NCI-H146 treated with DMSO at 0.1 percent for 48 hours (cell line): ENCODE results near the gene SCAMP4.

Experiments used
- DNase-seq: peaks from one replicate; lab custom pipeline; 2025; ENCODE audit not compliant: unreplicated experiment; lab: John Stamatoyannopoulos, UW

Gene SCAMP4, protein sequence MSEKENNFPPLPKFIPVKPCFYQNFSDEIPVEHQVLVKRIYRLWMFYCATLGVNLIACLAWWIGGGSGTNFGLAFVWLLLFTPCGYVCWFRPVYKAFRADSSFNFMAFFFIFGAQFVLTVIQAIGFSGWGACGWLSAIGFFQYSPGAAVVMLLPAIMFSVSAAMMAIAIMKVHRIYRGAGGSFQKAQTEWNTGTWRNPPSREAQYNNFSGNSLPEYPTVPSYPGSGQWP

DNA sequence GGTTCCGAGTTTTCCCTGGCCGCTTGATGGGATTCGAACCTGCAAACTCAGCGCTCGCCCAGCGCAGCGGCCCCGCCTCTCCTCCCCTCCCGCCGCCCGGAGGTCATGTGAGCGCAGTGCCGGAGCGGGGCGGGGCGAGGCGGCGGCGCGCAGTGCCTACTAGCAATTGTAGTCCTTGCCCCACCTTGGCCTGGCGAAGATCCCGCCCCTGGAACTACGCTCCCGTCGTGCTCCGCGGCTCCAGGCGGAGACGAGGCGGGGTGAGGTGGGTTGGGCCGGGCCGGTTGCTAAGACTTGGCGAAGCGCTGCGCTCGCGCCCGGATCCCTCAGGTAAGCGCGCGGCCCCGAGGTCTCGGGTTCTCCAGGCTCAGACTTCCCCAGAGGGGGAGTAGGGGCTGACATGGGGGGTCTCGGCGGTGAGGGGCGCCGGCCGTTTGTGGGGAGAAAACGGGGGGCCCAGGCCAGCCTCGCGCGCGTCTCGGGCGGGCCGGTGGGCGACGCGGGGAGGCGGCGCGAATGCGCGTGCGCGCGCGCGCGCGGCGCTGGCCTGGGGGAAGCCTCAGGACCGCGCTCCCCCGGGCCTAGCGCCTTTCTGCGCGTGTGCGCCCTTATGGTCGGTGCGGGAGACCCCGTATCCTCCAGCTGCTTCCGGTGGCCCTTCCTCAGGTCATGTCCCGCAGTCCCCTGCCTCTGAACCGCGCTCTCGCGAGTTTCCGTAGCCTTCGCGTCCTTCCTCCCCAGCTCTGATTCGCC, at the start of gene SCAMP4, which contains the start of gene ADAT3:
Gene SCAMP4 (plus strand): TSS at position 290 of the 753 bp plus-strand sequence. CDS start 9,621 bp downstream, outside the sequence.
Gene ADAT3 (plus strand): TSS at position 290 of the 753 bp plus-strand sequence. CDS start 6,649 bp downstream, outside the sequence.
- peak; percentile 82 for DNase-seq

DNA sequence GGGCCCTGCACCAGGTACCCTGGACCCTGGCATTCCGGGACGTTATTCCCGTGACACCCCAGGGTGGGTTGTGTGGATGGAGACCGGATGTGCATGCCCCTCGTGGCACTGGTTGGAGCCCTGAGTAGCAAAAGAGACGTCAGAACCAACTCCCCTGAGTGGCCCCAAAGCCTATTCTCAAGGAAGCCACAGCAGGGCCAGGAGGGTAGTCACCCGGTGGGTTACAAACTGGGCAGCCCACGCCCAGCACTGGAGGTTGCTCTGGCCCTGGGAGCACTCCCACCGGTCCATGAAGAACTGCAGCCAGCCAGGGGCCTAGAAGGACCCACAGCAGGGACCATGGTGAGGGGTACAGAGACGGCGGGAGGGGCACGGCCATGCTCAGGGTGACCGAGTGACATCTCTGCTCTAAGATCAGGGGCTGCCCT, 49.4 kb upstream of the SCAMP4 start:
- no peak for DNase-seq

DNA sequence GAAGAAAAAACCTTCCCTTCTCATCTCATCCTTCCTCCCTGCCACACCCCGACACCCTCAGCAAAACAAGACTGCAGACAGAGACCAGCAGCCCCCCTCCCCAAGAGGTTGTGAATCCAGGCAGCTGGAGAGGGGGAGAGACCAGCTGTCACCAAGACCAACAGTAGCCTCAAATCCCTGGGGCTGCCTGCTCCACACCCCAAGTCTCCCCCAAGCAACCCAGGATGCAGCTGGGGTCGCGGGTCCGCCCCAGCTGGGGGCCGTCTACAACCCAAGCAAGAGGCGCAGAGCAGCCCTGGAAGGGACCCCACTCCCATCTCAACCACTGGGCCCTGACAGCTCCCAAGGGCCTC, 48.9 kb upstream of the SCAMP4 start:
- DNase-seq: no peak

DNA sequence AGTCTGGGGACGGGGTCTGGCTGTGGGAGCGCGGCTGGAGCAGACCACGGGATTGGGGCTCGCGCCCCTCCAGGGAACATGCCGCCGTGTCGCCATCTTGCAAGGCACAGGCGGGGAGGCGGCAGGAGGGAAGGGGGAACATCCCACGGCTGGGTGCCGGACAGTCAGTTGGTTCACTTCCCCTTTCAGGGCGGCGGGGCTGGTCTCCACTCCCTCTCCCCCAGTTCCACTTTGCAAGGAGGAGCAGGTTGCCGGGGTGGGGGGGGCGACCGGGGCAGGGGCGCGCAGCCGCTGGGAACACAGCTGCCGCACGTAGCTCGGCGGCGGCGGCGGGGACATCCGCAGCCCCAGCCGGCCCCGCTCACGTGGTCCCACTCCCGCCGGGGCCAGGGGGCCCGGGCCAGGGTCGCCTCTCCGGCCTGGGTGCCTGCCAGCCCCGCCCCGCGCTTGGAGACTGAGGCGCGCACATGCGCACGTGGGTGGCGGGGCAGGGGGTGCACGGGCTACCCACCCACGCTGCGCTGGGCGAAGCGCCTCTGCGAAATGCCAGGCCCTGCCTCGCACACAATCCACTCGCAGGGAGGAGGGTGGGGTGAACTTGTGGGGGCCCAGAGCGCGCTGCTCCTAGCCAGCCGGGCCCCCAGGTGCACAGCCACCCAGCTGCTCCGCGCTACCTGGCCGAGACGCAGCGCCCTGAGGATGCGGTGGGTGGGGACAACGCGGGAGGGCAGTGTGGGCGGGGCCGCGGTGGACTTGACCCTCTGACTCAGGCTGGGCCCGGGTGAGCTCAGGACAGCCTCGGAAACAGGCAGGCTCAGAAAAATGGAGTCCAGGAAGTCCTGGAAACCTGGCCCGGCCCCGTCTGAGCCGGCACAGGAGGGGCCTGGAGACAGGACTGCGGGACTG, 48.2 kb upstream of the SCAMP4 start:
- no peak for DNase-seq

DNA sequence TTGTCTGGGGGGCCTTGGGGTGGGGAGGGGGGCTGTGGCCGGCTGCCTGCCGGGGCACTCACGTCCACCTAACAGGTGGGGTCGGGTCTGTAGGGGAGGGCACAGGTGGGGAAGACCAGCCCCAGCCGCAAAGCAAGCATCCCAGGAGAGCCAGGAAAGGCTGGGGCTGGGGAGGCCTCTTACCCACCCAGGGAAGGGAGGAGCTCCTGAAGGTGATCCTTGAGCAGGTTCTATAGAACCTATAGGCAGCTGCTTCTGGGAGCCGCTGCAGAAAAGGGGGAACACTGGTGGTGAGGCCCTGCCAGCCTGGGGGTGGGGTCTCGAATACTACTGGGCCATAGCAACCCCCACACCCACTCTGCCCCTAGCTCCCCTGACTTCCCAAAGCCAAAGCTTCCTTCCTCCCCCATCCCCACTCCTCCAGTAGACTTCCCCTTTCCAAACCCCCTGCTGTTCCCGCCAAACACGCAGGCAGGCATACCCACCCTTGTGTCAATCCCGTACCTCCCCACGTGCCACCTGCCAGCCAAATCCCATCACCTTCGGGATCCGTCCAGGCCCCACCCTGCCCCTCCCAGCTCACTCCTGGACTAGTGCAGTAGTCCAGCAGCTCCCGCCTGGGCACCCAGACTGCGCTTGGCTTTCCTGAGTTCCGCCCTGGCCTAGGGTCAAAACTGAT, 47.4 kb upstream of the SCAMP4 start:
- no peak for DNase-seq

DNA sequence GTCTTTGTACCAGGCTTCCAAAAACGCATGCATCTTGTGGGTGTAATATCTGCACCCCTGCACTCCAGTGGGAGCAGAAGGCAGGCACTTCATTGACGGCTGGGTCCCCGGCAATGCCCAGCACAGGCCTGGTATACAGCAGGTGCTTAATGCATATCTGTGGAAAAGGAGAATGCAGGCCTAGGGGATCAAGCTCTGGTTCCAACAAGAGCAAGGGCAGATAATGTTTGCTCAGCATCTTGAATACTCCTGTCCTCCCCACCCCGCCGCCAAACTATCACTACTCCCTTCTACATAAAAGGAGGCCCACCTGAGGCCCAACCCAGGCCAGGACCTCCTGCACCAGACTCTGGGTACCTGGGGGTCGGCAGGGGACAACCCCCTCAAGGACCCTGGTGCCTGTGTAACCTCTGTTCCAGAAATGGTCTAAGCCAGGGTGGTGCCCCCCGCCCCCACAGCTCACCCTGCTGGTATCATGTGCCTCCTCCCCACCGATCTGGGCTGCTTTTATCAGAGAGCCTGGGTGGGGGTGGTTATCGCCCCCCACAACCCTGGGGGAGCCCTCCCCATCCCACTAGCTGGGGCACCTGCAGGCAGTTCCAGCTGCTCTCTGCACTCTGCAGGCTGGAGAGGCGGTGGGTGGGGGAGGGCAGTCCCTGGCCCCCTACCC, 46.7 kb upstream of the SCAMP4 start:
- DNase-seq: no peak

DNA sequence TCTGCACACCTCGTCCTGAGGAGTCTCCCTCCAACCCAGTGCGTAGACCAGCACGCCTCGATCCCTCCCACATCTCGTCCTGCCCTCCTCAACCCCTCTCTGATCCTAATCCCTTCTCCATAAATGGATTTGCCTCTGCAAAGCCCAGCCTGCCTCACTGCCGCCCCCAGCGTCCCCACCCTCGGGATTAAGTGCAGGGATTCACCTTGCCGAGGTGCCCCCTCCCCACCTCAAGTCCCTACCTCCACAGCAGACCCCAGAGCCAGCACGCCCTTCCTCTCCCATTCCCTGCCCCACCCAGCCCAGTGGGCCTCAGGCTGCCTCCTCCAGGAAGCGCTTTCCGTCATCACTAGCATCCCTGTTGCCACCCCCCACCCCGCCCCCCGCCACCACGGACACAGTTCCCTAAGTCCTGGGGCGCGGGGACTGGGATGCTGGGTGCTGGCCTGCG, 45.8 kb upstream of the SCAMP4 start:
- no peak for DNase-seq

DNA sequence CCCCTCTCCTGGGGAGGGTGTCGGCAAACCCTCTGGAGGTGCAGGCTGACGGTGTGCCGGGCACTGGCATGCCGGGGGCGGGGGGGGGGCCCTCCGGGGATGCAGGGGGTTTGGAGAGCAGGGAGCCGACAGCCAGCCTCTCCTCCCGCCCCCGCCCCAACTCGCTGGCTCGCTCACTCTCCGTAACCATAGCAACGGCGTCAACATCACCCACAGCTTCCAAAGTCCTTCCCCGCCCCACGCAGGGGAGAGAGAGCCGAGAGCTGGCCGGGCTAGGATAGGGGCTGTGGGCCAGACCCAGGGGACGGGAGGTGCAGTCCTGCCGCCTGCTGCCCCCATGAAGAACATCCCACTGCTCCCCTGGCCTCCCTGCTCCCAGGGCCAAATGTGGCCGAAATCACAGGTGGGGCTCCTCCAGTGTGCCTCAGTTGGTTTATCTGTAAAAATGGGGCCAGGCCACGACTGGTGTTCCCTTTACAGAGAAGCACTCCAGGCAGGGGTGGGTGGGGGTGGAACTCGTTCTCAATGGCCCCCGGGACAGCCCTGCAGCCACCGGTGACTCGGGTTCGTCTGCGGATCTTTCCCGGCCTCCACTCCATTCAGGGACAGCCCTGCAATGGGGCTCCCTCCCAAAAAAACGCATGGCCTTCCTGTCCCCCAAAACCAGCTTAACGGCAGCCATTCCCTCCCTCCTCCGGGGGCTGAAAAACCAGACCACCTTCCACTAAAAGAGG, 45.0 kb upstream of the SCAMP4 start:
- DNase-seq: no peak

DNA sequence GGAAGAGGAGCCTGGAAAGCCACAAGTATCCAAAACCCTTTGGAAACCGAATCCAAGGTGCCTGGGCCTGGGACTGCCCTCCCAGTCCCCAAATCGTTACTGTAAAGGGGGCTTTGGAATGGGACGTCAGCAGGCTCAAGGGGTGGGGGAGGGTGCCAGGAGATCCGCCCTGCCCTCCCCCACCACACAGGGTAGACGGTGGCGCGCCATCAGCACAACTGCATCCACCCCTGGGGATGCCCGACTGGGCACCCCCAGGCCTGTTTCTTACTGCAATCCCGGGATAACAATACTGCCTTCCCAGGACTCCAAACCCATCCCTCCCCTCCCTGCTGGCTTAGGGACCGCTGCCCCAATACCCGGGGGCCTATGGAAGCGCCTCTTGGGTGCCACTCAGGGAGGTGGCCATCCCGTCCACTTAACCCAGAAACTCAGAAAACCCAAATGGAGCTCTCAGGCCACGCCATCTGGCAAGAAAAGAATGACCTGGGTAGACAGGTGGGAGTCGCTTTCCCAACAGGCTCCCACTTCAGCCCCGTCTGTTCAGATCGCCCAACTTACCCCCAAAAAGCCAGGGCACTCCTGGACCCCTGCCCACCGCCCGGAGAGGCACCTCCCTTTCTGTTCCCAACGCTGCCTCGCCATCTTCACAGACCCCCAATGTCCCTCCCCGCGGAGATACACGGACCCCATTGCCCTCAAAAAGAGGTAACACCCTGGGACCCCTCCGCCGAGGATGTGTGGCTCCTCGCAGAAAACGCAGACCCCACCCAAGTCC, 44.2 kb upstream of the SCAMP4 start:
- DNase-seq: no peak

DNA sequence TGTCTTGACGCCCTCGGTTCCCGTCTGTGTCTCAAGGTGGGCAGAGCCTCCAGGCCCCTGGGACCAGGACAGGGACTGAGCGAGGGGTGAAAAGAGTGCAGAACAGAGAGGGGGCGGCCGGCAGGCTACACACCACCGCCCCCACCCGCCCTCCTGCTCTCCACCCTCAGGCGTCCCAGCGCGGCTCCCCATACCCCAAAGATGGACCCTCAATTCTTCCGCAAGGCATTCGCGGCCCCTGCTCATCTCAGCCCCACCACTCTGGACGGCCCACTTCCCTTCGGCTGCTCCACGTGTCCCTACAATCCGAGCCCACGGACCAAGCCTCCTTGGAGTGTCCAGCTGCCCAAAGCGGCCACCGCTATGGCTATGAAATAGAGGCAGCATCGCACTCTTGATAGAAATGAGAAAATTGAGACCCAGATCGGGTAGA, 43.6 kb upstream of the SCAMP4 start:
- no peak for DNase-seq

DNA sequence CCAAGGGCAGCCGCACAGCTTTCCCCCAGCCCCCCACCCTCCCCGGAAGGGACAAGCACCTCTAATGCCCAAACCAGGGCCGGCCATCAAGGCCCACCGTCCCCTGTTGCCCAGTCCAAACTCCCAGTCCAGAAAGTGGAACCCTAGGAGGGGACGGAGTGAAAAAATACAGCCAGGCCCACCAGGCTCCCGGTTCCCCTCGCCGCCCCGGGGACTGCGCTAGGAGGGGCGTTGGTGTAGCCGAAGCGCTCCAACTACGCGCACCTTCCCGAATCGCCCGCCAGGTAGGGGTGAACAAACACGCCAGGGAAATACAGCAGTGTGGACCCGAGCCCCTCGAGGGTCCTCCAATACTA, 43.2 kb upstream of the SCAMP4 start:
- no peak for DNase-seq

DNA sequence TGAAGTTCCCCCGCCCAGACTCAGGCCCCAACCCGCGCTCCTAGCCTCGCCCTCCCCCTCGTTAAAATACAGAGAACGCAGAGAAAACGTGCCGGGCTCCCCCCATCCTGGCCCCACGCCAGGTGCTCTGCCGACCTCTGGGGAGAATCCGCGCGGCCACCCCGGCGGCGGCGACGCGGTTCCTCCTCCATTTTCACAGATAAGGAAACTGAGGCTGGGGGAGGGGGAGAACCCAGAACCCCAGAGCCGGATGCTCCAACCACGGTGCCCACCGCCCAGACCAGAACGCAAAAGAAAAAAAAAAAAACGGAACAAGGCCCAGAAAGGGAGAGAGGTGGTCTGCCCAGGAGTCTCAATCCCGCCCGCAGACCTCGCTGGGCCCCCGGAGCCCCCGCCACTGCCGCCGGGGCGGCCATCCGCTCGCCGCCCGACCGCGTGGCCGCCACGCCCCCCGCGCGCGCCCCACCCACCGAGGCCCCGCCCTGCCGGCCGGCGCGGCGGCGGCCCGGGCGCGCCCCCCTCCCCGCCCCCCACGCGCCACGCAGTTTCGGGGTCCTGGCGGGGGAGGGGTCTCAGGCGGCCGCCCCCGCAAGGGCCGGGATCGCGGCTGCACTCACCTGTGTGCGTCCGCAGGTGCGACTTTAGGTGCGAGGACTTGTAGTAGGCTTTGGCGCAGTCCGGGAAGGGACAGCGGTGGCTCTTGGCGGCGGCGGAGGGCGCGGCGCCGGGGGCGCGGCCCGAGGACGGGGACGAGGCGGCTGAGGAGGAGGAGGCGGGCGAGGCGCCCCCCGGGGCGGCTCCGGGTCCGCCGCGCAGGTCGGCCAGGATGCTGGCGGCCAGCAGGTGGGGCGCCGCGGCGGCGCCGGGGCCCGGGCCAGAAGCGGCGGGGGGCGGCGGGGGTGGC, 42.5 kb upstream of the SCAMP4 start:
- no peak for DNase-seq

DNA sequence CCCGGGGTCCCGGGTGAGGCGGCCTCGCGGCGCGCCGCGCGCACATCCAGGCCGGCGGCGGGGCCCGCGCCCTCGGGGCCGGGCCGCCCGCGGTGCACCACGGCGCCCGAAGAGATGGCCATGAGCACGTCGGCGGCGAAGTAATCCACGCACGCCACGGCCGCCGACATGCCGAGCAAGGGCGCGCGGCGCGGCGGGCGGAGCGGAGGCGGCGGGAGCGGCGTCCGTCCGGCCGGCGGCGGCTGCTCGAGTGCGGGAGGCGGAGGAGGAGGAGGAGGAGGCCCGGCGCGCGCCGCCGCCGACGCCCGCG, 41.9 kb upstream of the SCAMP4 start, which contains the start of gene KLF16:
Gene KLF16 (minus strand): TSS at position 252 of the 310 bp plus-strand sequence. CDS start 82 bp downstream, at position 170.
- no peak for DNase-seq

DNA sequence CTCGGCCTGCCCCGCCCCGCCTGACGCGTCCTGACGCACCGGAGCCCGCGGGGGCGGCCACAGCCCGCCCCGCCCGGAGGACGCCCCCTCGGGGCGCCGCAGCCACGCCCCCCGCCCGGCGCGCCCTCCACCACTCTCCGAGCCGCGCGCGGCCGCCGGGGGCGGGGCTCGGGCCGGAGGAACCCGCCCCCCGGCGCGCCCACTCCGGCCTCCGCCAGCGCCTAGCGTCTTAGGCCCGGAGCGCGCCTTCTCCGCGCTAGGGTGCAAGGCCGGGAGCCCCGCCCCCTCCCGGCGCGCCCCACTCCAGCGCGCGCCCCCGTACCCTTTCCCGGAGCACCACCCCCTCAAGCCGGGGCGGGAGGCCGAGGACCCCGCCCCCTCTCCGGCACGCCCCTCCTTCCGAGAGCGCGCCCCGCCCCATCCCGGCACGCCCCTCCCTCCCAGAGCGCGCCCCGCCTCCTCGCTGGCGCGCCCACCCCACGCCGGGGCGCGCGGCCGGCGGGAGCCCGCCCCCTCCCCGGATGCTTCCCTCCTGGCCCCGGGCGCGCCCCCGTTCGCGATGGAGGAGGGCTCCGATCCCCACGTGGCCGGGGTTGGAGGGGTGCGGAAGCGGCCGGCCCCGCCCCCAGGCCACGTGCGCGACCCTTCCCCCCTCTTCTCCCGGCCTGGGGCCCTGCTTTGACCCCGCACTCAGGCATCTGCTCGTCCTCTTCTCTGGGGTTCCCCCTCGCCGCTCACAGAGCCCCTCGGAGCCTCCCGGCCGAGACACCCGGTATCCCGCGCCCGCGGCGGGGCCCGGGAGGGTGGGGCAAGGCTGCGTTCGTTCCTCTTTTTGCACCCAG, 41.3 kb upstream of the SCAMP4 start:
- DNase-seq: peak; percentile 54

DNA sequence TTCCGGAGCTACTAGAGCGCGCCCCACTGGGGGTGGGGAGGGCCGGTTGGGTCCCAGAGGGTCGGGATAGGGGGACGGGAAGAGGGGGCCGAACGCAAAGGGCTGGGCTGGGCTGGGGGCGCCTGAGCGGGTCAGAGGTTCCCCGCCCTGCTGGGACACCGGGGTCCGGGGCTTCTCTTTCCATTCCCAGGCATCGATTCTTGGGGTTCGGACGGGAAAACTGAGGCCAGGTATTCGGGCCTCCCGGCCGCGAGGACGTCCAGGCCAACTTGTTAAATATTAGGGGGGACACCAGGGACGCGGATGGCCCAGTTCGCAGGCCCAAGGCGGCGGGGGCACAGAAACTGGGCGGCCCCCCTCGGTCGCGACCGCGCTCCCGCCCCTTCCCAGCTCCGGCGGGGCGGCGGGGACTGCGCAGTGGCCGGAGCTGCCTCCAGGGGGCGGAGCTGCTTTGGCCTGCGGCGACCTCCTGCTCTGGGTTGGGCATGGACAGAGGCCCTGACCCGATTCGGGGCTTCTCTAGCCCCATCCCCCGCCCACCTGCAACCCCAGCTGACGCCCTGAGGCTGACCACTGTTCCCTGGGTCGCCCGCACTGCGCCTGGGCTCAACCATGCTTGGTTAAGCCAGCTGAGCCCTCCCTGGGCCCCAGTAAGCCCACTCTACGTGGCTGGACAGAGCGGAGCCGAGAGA, 40.6 kb upstream of the SCAMP4 start:
- peak; percentile 31 for DNase-seq

DNA sequence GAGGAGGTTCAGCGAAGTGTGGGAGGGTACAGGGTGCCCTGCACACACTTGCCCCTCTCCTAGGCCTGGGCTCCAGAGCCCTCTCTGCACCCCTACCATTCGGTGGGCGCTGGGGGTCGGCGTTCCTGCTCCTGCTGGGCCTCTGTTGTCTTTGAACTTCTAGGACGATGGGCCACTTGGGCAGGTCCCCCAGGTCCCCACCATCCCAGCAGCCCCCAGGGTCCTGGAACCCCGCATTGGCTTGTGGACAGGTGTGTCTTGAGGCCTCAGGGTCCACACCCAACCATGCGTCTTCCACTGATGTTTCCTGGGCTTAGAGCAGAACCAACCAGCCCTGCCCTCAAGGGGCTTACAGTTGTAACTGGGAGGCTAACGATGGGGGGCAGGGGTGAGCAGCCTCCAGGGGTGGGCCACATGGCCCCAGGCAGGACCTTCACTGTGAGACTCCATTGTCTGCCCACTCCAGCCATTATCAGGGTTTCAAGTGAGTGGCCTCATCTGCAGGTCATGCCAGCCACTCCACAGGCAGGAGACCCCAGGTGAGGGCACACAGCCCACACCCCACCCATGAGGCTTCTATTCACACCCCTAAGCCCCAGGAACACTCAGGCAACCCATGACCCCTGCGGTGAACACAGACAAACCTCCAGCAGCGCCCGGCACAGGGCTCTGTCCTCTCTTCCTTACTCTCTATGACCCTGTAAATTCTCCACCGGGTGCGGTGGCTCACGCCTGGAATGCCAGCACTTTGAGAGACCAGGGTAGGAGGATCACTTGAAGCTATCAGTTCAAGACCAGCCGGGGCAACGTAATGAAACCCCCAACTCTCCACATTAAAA, 39.8 kb upstream of the SCAMP4 start:
- no peak for DNase-seq
